HUDEP-2 (cell line): ENCODE results near the gene CYP2C8.
"Not testable (repeated sequence)": the region's sequence is repeated elsewhere in the genome, so short reads cannot be mapped to it uniquely, and the experiment has no call there.

Experiments used
- DNase-seq, 76 experiments: peaks; one replicate each; lab custom pipeline; 2025; ENCODE audit not compliant: unreplicated experiment in 76 of 76; lab: John Stamatoyannopoulos, UW

CYP2C8 gene

GRCh38 chr10:95069286-95069685, at the start of gene CYP2C8:
Gene CYP2C8 (minus strand): TSS chr10:95069497. CDS start chr10:95069402, 95 bp downstream.
- DNase-seq = no peak

GRCh38 chr10:95116869-95117269, 47.6 kb upstream of the CYP2C8 start:
- no peak for DNase-seq

GRCh38 chr10:95110823-95111222, 41.5 kb upstream of the CYP2C8 start:
- DNase-seq = not testable (repeated sequence)

- no peak for DNase-seq
These were observed 28.5 kb upstream of the CYP2C8 start for GRCh38 chr10:95097805-95098204.

GRCh38 chr10:95096143-95096542, 26.8 kb upstream of the CYP2C8 start:
- no peak for DNase-seq

GRCh38 chr10:95079626-95080025, 10.3 kb upstream of the CYP2C8 start:
- not testable (repeated sequence) for DNase-seq

GRCh38 chr10:95077556-95077955, 8.3 kb upstream of the CYP2C8 start:
- no peak for DNase-seq

- DNase-seq = no peak
These were observed 1.9 kb upstream of the CYP2C8 start for GRCh38 chr10:95071107-95071660.

- not testable (repeated sequence) for DNase-seq
These were observed 5.2 kb downstream of the CYP2C8 start for GRCh38 chr10:95064125-95064524.

GRCh38 chr10:95056744-95057363, 12.4 kb downstream of the CYP2C8 start:
- no peak for DNase-seq

GRCh38 chr10:95049919-95050318, 19.4 kb downstream of the CYP2C8 start:
- no peak for DNase-seq

GRCh38 chr10:95048206-95048605, 21.1 kb downstream of the CYP2C8 start:
- DNase-seq = no peak

GRCh38 chr10:95039281-95039680, 30.0 kb downstream of the CYP2C8 start:
- no peak for DNase-seq

- DNase-seq = no peak
These were observed 33.7 kb downstream of the CYP2C8 start for GRCh38 chr10:95035332-95036295.

GRCh38 chr10:95034401-95034800, 34.9 kb downstream of the CYP2C8 start:
- no peak for DNase-seq

GRCh38 chr10:95031656-95032055, 37.6 kb downstream of the CYP2C8 start:
- no peak for DNase-seq

GRCh38 chr10:95026461-95026860, 42.8 kb downstream of the CYP2C8 start:
- DNase-seq = no peak

- DNase-seq = no peak
These were observed 71.5 kb downstream of the CYP2C8 start for GRCh38 chr10:94997741-94998174.

- no peak for DNase-seq
These were observed 76.5 kb downstream of the CYP2C8 start for GRCh38 chr10:94992811-94993210.

GRCh38 chr10:94991243-94991888, 77.9 kb downstream of the CYP2C8 start:
- DNase-seq = no peak

GRCh38 chr10:94989192-94989591, 80.1 kb downstream of the CYP2C8 start:
- DNase-seq = no peak
